IMR-90 (cell line): Measurements from ENCODE around the gene SF3A1. TPM values are rescaled to one million over a fixed set of nuclear protein-coding genes. Genes with fewer than 3 reads are reported as not detected.

ENCODE experiments used
- ATAC-seq: fragments of 200-7000 bp; cut with Tn5 transposase; 2 replicates; pipeline ENCODE4 v1.9.1; 2020; ENCODE audit warnings: low read depth, mild to moderate bottlenecking, moderate library complexity
- BruUV-seq: library from RNA; stranded (reverse); fragments of 400-500 nt; replicated peaks from 2 replicates; lab custom pipeline; 2021; lab: Mats Ljungman, UMichigan
- CTCF ChIA-PET: fragments of 300-600 bp; formaldehyde crosslinking; extraction: SDS; loops from one replicate; lab custom pipeline; 2021; ENCODE audit warnings: antibody characterized with exemption; lab: Yijun Ruan, JAX
- POLR2A ChIA-PET: fragments of 300-600 bp; sonication (Branson Sonifier 250); formaldehyde crosslinking; loops from one replicate; lab custom pipeline; 2022; ENCODE audit warnings: antibody characterized with exemption; ENCODE audit not compliant: unreplicated experiment; lab: Charles Lee
- DNase-seq: peaks from one replicate; pipeline ENCODE4 v3.0.0; 2013
- H2AFZ ChIP-seq: replicated peaks from 2 replicates; pipeline ENCODE3; 2013; ENCODE audit warnings: low read length, mild to moderate bottlenecking; ENCODE audit not compliant: poor library complexity
- H2AK5ac ChIP-seq: 2 replicates; pipeline ENCODE4 v1.6.1; 2013; ENCODE audit warnings: low read depth, low read length, inconsistent platforms
- H2AK9ac ChIP-seq: replicated peaks from 2 replicates; pipeline ENCODE3; 2013; ENCODE audit warnings: mild to moderate bottlenecking, low read depth, low read length, moderate library complexity; ENCODE audit not compliant: poor library complexity
- H2BK120ac ChIP-seq: 2 replicates; pipeline ENCODE4 v1.6.1; 2013; ENCODE audit warnings: low read depth, low read length, inconsistent platforms
- H2BK15ac ChIP-seq: 3 replicates; pipeline ENCODE4 v1.6.1; 2013; ENCODE audit warnings: low read depth, low read length, inconsistent platforms
- H2BK20ac ChIP-seq: 2 replicates; pipeline ENCODE4 v1.6.1; 2013; ENCODE audit warnings: low read depth, mild to moderate bottlenecking, inconsistent platforms, low read length, moderate library complexity
- H2BK5ac ChIP-seq: 2 replicates; pipeline ENCODE4 v1.6.1; 2013; ENCODE audit warnings: mild to moderate bottlenecking, low read depth, low read length, inconsistent platforms; ENCODE audit not compliant: poor library complexity, severe bottlenecking
- H3K14ac ChIP-seq: replicated peaks from 2 replicates; pipeline ENCODE4 v1.6.1; 2013; ENCODE audit warnings: low read depth, low read length, inconsistent platforms
- H3K18ac ChIP-seq: 2 replicates; pipeline ENCODE4 v1.6.1; 2013; ENCODE audit warnings: low read depth, low read length, control low read depth
- H3K23ac ChIP-seq: 2 replicates; pipeline ENCODE4 v1.6.1; 2013; ENCODE audit warnings: low read depth, low read length, inconsistent platforms
- H3K27ac ChIP-seq: 2 replicates; pipeline ENCODE4 v1.5.1; 2013; ENCODE audit warnings: mild to moderate bottlenecking, control low read depth, low read length; ENCODE audit not compliant: insufficient read depth
- H3K27me3 ChIP-seq: 2 replicates; pipeline ENCODE4 v1.6.1; 2013; ENCODE audit warnings: low read length; ENCODE audit not compliant: control insufficient read depth, insufficient read depth
- H3K36me3 ChIP-seq: 2 replicates; pipeline ENCODE4 v1.6.1; 2013; ENCODE audit warnings: low read length, mixed read lengths; ENCODE audit not compliant: control insufficient read depth, insufficient read depth
- H3K4ac ChIP-seq: 2 replicates; pipeline ENCODE4 v1.6.1; 2013; ENCODE audit warnings: low read depth, low read length, inconsistent platforms
- H3K4me1 ChIP-seq: 2 replicates; pipeline ENCODE4 v1.6.1; 2013; ENCODE audit warnings: low read length, mixed read lengths; ENCODE audit not compliant: control insufficient read depth, insufficient read depth
- H3K4me2 ChIP-seq: 2 replicates; pipeline ENCODE4 v1.6.1; 2013; ENCODE audit warnings: low read depth, mild to moderate bottlenecking, control low read depth, low read length, moderate library complexity
- H3K4me3 ChIP-seq: 2 replicates; pipeline ENCODE4 v1.5.1; 2013; ENCODE audit warnings: low read depth, mild to moderate bottlenecking, control low read depth, low read length, moderate library complexity; ENCODE audit not compliant: insufficient read depth
- H3K56ac ChIP-seq: 2 replicates; pipeline ENCODE4 v1.6.1; 2013; ENCODE audit warnings: low read length, inconsistent platforms; ENCODE audit not compliant: insufficient read depth; ENCODE audit errors: extremely low read depth
- H3K79me1 ChIP-seq, 2 experiments: 2 replicates each; pipeline ENCODE4 v1.6.1; 2013; ENCODE audit warnings: low read length in 2 of 2, inconsistent platforms in 1 of 2, low read depth in 1 of 2
- H3K9ac ChIP-seq: 2 replicates; pipeline ENCODE4 v1.6.1; 2013; ENCODE audit warnings: low read depth, low read length, control low read depth
- H3K9me1 ChIP-seq: 2 replicates; pipeline ENCODE4 v1.6.1; 2013; ENCODE audit warnings: low read length, inconsistent platforms; ENCODE audit not compliant: insufficient read depth
- H3K9me3 ChIP-seq: 2 replicates; pipeline ENCODE4 v1.6.1; 2013; ENCODE audit warnings: low read length; ENCODE audit not compliant: control insufficient read depth, insufficient read depth
- H4K20me1 ChIP-seq: 2 replicates; pipeline ENCODE4 v1.6.1; 2013; ENCODE audit warnings: low read length, inconsistent platforms; ENCODE audit not compliant: insufficient read depth
- H4K5ac ChIP-seq: 2 replicates; pipeline ENCODE4 v1.6.1; 2013; ENCODE audit warnings: mild to moderate bottlenecking, low read depth, low read length, control low read depth
- H4K8ac ChIP-seq, 2 experiments: 2 replicates each; pipeline ENCODE4 v1.6.1; 2013; ENCODE audit warnings: low read depth in 2 of 2, low read length in 2 of 2, control low read depth in 1 of 2, inconsistent platforms in 1 of 2
- H4K91ac ChIP-seq: 2 replicates; pipeline ENCODE4 v1.6.1; 2013; ENCODE audit warnings: low read depth, low read length, inconsistent platforms; ENCODE audit not compliant: insufficient read depth
- MAZ ChIP-seq: IDR thresholded peaks from 2 replicates; pipeline ENCODE4 v1.6.1; 2012; ENCODE audit warnings: low read depth, mild to moderate bottlenecking, low read length, improper control_type of control experiment, moderate library complexity, borderline replicate concordance
- whole genome bisulfite sequencing, 2 experiments: methylation state at CpG; one replicate each; pipeline versions ENCODE4 v1.1.5 to v1.1.7; 2013; ENCODE audit warnings: missing lambda C conversion rate in 2 of 2; ENCODE audit not compliant: insufficient read length in 1 of 2; ENCODE audit errors: extremely low coverage in 2 of 2; 5-methylcytosine and 5-hydroxymethylcytosine counted together
- dilution Hi-C: fragments of 300-500 bp; cut with HindIII; formaldehyde crosslinking; loops from one replicate; pipeline ENCODE4 v1.14.3; 2018; ENCODE audit warnings: low sequenced_read_pairs; ENCODE audit not compliant: unreplicated experiment
- in situ Hi-C: fragments of 300-500 bp; cut with MboI; formaldehyde crosslinking; loops from 3 replicates; pipeline ENCODE4 v1.14.3; 2019; ENCODE audit warnings: low sequenced_read_pairs, inconsistent platforms, mixed read lengths
- intact Hi-C: fragments of 100-400 bp; cut with micrococcal nuclease; formaldehyde crosslinking; loops from 2 replicates; pipeline ENCODE4 v1.10.0; 2022
- polyA plus RNA-seq, 3 experiments: library from polyadenylated mRNA; depleted of rRNA; stranded (reverse); fragments of >200 nt; gene quantifications; 2 replicates each; pipeline ENCODE4 v1.2.3, GENCODE V29; 2012; ENCODE audit warnings: low replicate concordance in 1 of 3
- total RNA-seq: library from RNA; depleted of rRNA; stranded (reverse); fragments of >200 nt; gene quantifications from 2 replicates; pipeline ENCODE4 v1.2.3, GENCODE V29; 2012

The SF3A1 gene
- total and polyA plus RNA-seq, 2 of the 4 experiments (the other 2 are of a cell fraction) = 36.9 to 67.2 TPM

DNA sequence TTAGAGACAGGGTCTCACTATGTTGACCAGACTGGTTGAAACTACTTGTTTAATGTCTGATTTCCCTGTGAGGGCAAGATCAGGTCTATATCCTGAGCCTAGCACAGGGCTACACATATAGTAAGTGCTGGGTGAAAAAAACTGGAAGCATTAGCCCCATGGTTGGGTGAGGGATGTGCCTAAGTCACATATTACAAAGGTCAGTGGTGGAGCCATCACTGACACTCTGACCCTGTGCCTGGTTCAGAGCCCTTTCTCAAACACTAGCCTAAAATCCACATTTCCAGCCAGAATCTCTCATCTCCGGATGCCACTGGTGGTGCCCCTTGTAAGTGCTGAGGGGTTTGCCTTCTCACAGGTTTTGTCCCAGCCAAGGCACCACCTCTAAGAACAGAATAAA is 38.9 kb downstream of the SF3A1 start:
- in situ Hi-C loops (no loop called here), intact Hi-C loops (no loop called here), dilution Hi-C loops (no loop called here)
- TF ChIP-seq MAZ = no peak
- no CpG with 5 or more reads among the region's 1 CpG for WGBS, 2 experiments
- peak overlapping the region; percentile 24; the same call in 1 of the 2 replicates for H4K5ac ChIP-seq
- peaks cover 33% of the 10 kb centered on the region for H3K4me1 ChIP-seq
- no peak overlapping the region for H2AFZ ChIP-seq
- no TSS peak for BruUV-seq
- peak overlapping the region; percentile 29; the same call in 1 of the 2 replicates for H2AK5ac ChIP-seq
- DNase-seq (no peak), ATAC-seq (no peak)
- peak overlapping the region; percentile 1 for H3K4ac ChIP-seq
- H3K9me1 ChIP-seq = peaks cover 63% of the 10 kb centered on the region
- H3K36me3 ChIP-seq = peaks cover 18% of the 10 kb centered on the region
- peaks cover 77% of the 10 kb centered on the region for H4K20me1 ChIP-seq
- H3K9me3 ChIP-seq = no peaks in the 10 kb centered on the region
- ChIA-PET CTCF (no interaction called here), POLR2A (no interaction called here)
- no peak overlapping the region for H2BK5ac ChIP-seq
- H3K18ac ChIP-seq = peak overlapping the region; percentile 54; the same call in 1 of the 2 replicates
- no peak overlapping the region for H3K9ac ChIP-seq
- H2BK20ac ChIP-seq = peak overlapping the region; percentile 1; the same call in 1 of the 2 replicates
- H4K91ac ChIP-seq = peak overlapping the region; percentile 24; the same call in 1 of the 2 replicates
- no peak overlapping the region for H3K56ac ChIP-seq
- H3K14ac ChIP-seq = no peak overlapping the region
- H3K79me1 ChIP-seq = peaks cover 44 to 94% of the 10 kb centered on the region in 2 experiments
- H2BK15ac ChIP-seq = no peak overlapping the region; the same call in 2 of the 3 replicates
- peak overlapping the region; percentile 0; the same call in 1 of the 2 replicates for H2BK120ac ChIP-seq
- no peak overlapping the region for H3K4me3 ChIP-seq
- H3K4me2 ChIP-seq = no peak overlapping the region
- 0 out of 2 replicates have a peak overlapping the region, but pooled peaks have one; percentile 1 for H3K23ac ChIP-seq
- no peak overlapping the region for H2AK9ac ChIP-seq
- no peaks in the 10 kb centered on the region for H3K27me3 ChIP-seq
- H4K8ac ChIP-seq = 0 out of 4 replicates have a peak overlapping the region, but pooled peaks of 1 of the 2 experiments have one; percentile 17
- H3K27ac ChIP-seq = peak overlapping the region; percentile 30; the same call in 1 of the 2 replicates
